Stimulated activated CD4-positive, alpha-beta T cell treated with anti-CD3 and anti-CD28 coated beads, Interleukin-15, amount 100 ng/mL, for 24 hours (primary cell): ENCODE data around the gene UGT1A8.

ENCODE experiments used
- DNase-seq: peaks from one replicate; pipeline ENCODE4 v3.0.0-alpha.2; 2020

The UGT1A8 gene

GRCh38 chr2:233803292-233803911, 186.0 kb downstream of the UGT1A8 start:
- no peak for DNase-seq

GRCh38 chr2:233803994-233804393, 186.6 kb downstream of the UGT1A8 start:
- no peak for DNase-seq

GRCh38 chr2:233807215-233807865, 189.9 kb downstream of the UGT1A8 start:
- no peak for DNase-seq

GRCh38 chr2:233807966-233808935, 190.8 kb downstream of the UGT1A8 start:
- DNase-seq, result no peak

GRCh38 chr2:233810385-233810784, 193.0 kb downstream of the UGT1A8 start:
- DNase-seq, result no peak

GRCh38 chr2:233811087-233811486, 193.7 kb downstream of the UGT1A8 start:
- no peak for DNase-seq

GRCh38 chr2:233811732-233812131, 194.3 kb downstream of the UGT1A8 start:
- no peak for DNase-seq

GRCh38 chr2:233813236-233814055, 196.0 kb downstream of the UGT1A8 start:
- no peak for DNase-seq

- no peak for DNase-seq
Observed at GRCh38 chr2:233814056-233814835, 196.8 kb downstream of the UGT1A8 start.

GRCh38 chr2:233815861-233816260, 198.4 kb downstream of the UGT1A8 start:
- DNase-seq, result no peak

GRCh38 chr2:233816334-233816733, 198.9 kb downstream of the UGT1A8 start:
- no peak for DNase-seq

DNA sequence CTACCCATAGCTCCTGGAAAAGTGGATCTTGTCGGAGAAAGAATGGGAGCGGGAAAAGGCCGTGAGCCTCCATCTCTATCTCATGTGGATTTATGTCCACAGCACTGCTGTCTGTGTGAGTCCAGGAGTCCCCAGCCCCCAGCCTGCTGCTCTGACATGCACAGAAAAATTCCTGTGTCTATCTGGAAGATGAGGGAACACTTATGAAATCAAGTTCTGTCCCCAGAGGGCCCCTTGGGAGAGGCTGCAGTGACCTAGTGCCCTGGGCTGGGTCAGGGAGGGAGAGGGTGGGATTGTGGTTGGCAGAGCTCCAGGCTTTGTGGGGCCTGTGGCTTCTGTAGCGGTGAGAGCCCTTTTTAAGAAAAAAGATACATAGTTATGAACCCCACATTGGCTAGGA, 199.3 kb downstream of the UGT1A8 start:
- DNase-seq, result no peak

GRCh38 chr2:233817361-233817911, 200.0 kb downstream of the UGT1A8 start:
- no peak for DNase-seq

- no peak for DNase-seq
Observed at GRCh38 chr2:233817995-233818638, 200.7 kb downstream of the UGT1A8 start.

DNA sequence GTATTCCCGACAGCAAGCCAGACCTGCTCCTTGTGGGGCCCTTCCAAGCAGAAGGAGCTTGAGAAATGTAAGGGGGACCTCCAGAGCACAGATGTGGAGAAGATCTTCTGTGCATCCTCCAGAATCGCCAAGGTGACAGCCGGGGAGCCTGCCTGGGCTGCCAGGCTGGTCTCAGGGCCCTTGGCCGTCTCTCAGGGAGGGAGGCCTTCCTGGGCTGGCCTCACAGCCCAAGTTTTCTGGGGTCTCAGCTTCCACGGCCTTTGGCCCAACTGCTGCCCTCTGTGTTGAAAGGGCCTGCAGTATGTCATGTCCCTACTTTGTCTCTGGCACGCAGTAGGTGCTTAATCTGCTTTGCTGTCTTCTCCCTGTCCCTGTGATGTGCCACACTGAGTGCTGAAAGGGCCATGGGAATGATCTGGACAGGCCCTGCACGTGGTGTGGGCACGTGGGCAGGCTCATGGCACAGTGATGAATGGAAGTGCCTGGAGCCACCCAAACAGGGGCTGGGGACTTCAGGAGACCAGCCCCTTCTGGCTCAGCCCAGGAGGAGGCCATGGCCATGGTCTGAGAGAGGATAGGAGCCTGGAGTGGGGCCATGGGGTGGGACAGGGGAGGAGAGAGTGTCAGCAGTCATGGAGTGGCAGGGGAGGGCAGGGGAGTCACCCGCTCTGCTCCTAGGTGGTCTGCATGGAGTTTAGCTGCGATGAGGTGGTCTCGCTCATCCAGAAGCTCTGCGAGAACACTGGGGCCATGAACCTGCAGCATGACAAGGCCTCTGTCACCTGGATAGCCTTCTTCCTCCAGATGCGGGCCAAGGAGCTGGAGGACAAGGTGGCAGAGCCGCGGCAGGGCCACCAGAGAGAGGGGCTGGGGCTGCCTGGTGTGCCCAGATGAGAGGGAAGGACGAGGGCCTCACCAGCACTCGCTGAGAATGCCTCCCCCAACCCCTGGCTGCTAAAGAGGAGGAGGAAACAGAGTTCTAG, 201.5 kb downstream of the UGT1A8 start:
- DNase-seq, result no peak

- no peak for DNase-seq
Observed at GRCh38 chr2:233819884-233820773, 202.7 kb downstream of the UGT1A8 start.

DNA sequence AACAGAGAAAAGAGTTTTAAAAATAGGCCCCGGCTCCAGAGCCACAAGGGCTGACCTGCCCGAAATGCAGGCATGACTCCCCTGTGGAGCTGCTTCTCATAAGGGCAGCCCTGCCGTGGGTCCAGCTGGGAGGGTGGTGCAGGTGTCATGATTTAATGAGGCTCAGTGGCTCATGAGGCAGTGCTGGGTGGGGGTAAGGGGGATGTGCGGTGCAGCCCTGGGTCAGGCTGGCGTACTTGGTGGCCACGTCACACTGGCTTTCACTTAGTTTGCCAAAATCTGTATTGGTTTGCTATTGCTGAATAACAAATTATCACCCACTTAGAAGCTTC, 203.3 kb downstream of the UGT1A8 start:
- DNase-seq, result no peak

- DNase-seq, result no peak
Observed at GRCh38 chr2:233821196-233821595, 203.8 kb downstream of the UGT1A8 start.

- no peak for DNase-seq
Observed at GRCh38 chr2:233821709-233822100, 204.3 kb downstream of the UGT1A8 start.
